MCF 10A (cell line): Measurements from ENCODE around the gene DSEL. TPM values are rescaled to one million over a fixed set of nuclear protein-coding genes. Genes with fewer than 3 reads are reported as not detected.

ENCODE experiments used
- BruUV-seq: library from RNA; stranded (reverse); fragments of 400-500 nt; replicated peaks from 2 replicates; lab custom pipeline; 2021; lab: Mats Ljungman, UMichigan
- CTCF ChIA-PET: fragments of 300-600 bp; sonication (Branson Sonifier 250); formaldehyde crosslinking; extraction: SDS; loops from one replicate; lab custom pipeline; 2021; ENCODE audit warnings: antibody characterized with exemption, inconsistent platforms; lab: Yijun Ruan, JAX
- POLR2A ChIA-PET: fragments of 300-600, 350-650 bp; sonication (Branson Sonifier 250); formaldehyde crosslinking; extraction: SDS; loops from one replicate; lab custom pipeline; 2020; ENCODE audit warnings: antibody characterized with exemption, inconsistent platforms; lab: Yijun Ruan, JAX
- DNase-seq: peaks from one replicate; pipeline ENCODE4 v3.0.0-alpha.2; 2018; ENCODE audit not compliant: unreplicated experiment
- H3K27ac Mint-ChIP-seq: one replicate; pipeline ENCODE4 v1.8.0; 2022; ENCODE audit warnings: mild to moderate bottlenecking, low read depth, mixed read lengths; ENCODE audit not compliant: unreplicated experiment
- H3K27me3 Mint-ChIP-seq: one replicate; pipeline ENCODE4 v1.8.0; 2022; ENCODE audit warnings: mixed read lengths; ENCODE audit not compliant: insufficient read depth, unreplicated experiment
- H3K36me3 Mint-ChIP-seq: one replicate; pipeline ENCODE4 v1.8.0; 2022; ENCODE audit warnings: mild to moderate bottlenecking, moderate library complexity, mixed read lengths; ENCODE audit not compliant: insufficient read depth, unreplicated experiment
- H3K4me1 Mint-ChIP-seq: one replicate; pipeline ENCODE4 v1.8.0; 2022; ENCODE audit warnings: mixed read lengths; ENCODE audit not compliant: insufficient read depth, unreplicated experiment
- H3K4me3 Mint-ChIP-seq: one replicate; pipeline ENCODE4 v1.8.0; 2022; ENCODE audit warnings: mild to moderate bottlenecking, moderate library complexity, mixed read lengths; ENCODE audit not compliant: unreplicated experiment
- H3K9me3 Mint-ChIP-seq: one replicate; pipeline ENCODE4 v1.8.0; 2022; ENCODE audit warnings: mixed read lengths; ENCODE audit not compliant: unreplicated experiment
- CTCF ChIP-seq: fragments of 200-600 bp; IDR thresholded peaks from one replicate; pipeline ENCODE4 v1.8.0; 2022; ENCODE audit warnings: antibody characterized with exemption, mild to moderate bottlenecking; ENCODE audit not compliant: unreplicated experiment
- intact Hi-C: fragments of 100-400 bp; cut with micrococcal nuclease; formaldehyde crosslinking; loops from 2 replicates; pipeline ENCODE4 v1.14.1; 2022
- total RNA-seq: library from RNA; stranded (reverse); gene quantifications from 2 replicates; pipeline ENCODE4 v1.2.3, GENCODE V29; 2022

Gene DSEL
- total RNA-seq, 1 experiment from 2014 or later, result 14.9 TPM

GRCh38 chr18:67513280-67513679, 3.2 kb downstream of the DSEL start:
- no peak for TF ChIP-seq CTCF
- DNase-seq, result peak; percentile 26
- H3K9me3 Mint-ChIP-seq, result no peaks in the 10 kb centered on the region
- H3K4me3 Mint-ChIP-seq, result peak overlapping the region; percentile 8
- BruUV-seq, result no TSS peak
- intact Hi-C loops, result loop anchor here (10.0 kb wide), 1 partner anchor 1222 kb away; no protein-coding TSS in a partner anchor
- ChIA-PET CTCF (interaction anchor here (0.6 to 6.3 kb wide), 7 partner anchors 224 to 1219 kb away, joined by 3 to 49 read pairs (median 3); no protein-coding TSS in a partner anchor), POLR2A (interaction anchor here (1.2 kb wide), 1 partner anchor 337 kb away, joined by 3 read pairs; no protein-coding TSS in a partner anchor)
- peaks cover 25% of the 10 kb centered on the region for H3K4me1 Mint-ChIP-seq
- H3K36me3 Mint-ChIP-seq, result peaks cover 74% of the 10 kb centered on the region
- H3K27ac Mint-ChIP-seq, result no peak overlapping the region
- no peaks in the 10 kb centered on the region for H3K27me3 Mint-ChIP-seq

- intact Hi-C loops, result loop anchor here (10.0 kb wide), 1 partner anchor 1223 kb away; no protein-coding TSS in a partner anchor
- POLR2A ChIA-PET, result interaction anchor here (0.6 to 0.9 kb wide), 2 partner anchors 1030 to 1203 kb away, joined by 3 read pairs; no protein-coding TSS in a partner anchor
- H3K4me3 Mint-ChIP-seq, result no peak overlapping the region
Observed at GRCh38 chr18:67511840-67512239, 4.7 kb downstream of the DSEL start.

GRCh38 chr18:67510831-67511230, 5.7 kb downstream of the DSEL start:
- CTCF ChIA-PET, result no interaction called here
- POLR2A ChIA-PET, result interaction anchor here (0.5 kb wide), 1 partner anchor 65 kb away, joined by 4 read pairs; no protein-coding TSS in a partner anchor
- TF ChIP-seq CTCF, result no peak
- H3K27me3 Mint-ChIP-seq, result no peaks in the 10 kb centered on the region
- peaks cover 11% of the 10 kb centered on the region for H3K4me1 Mint-ChIP-seq
- intact Hi-C loops, result loop anchor here (10.0 kb wide), 1 partner anchor 1224 kb away; no protein-coding TSS in a partner anchor
- no peak overlapping the region for H3K27ac Mint-ChIP-seq
- DNase-seq, result no peak
- no peak overlapping the region for H3K4me3 Mint-ChIP-seq
- H3K36me3 Mint-ChIP-seq, result peaks cover 83% of the 10 kb centered on the region
- no peaks in the 10 kb centered on the region for H3K9me3 Mint-ChIP-seq
- no TSS peak for BruUV-seq

More at GRCh38 chr18:67511840-67512239, 4.7 kb downstream of the DSEL start:
- H3K9me3 Mint-ChIP-seq, result no peaks in the 10 kb centered on the region
- DNase-seq, result no peak
- H3K4me1 Mint-ChIP-seq, result peaks cover 11% of the 10 kb centered on the region
- CTCF ChIA-PET, result interaction anchor here (0.9 to 6.3 kb wide), 3 partner anchors 286 to 1149 kb away, joined by 3 to 49 read pairs (median 3); no protein-coding TSS in a partner anchor
- H3K36me3 Mint-ChIP-seq, result peaks cover 75% of the 10 kb centered on the region
- no peaks in the 10 kb centered on the region for H3K27me3 Mint-ChIP-seq
- BruUV-seq, result no TSS peak
- TF ChIP-seq CTCF, result no peak
- H3K27ac Mint-ChIP-seq, result no peak overlapping the region

GRCh38 chr18:67509741-67510391, 6.7 kb downstream of the DSEL start:
- TF ChIP-seq CTCF, result no peak
- H3K27me3 Mint-ChIP-seq, result no peaks in the 10 kb centered on the region
- H3K27ac Mint-ChIP-seq, result peak overlapping the region; percentile 61
- H3K4me3 Mint-ChIP-seq, result no peak overlapping the region
- H3K4me1 Mint-ChIP-seq, result peaks cover 5% of the 10 kb centered on the region
- no TSS peak for BruUV-seq
- POLR2A ChIA-PET, result no interaction called here
- intact Hi-C loops, result loop anchor here (10.0 kb wide), 1 partner anchor 1225 kb away; no protein-coding TSS in a partner anchor
- H3K36me3 Mint-ChIP-seq, result peaks cover 83% of the 10 kb centered on the region
- CTCF ChIA-PET, result interaction anchor here (0.6 kb wide), 1 partner anchor 291 kb away, joined by 3 read pairs; no protein-coding TSS in a partner anchor
- no peak for DNase-seq
- no peaks in the 10 kb centered on the region for H3K9me3 Mint-ChIP-seq
